Subcutaneous abdominal adipose tissue (tissue), 5 donors: Measurements from ENCODE around the gene GP1BA.
A peak's percentile ranks its signal among the peaks of the same experiment; 100 is the strongest.
"Not testable (repeated sequence)": the region's sequence is repeated elsewhere in the genome, so short reads cannot be mapped to it uniquely, and the experiment has no call there.

ENCODE experiments used
- H3K27ac ChIP-seq: one replicate; pipeline ENCODE4 v1.7.0; 2013; ENCODE audit warnings: low read depth, mild to moderate bottlenecking, inconsistent platforms, low read length, moderate library complexity
- H3K27me3 ChIP-seq, 5 donors: one replicate each; pipeline ENCODE4 v1.7.0; 2013; ENCODE audit warnings: low read length in 5 of 5, inconsistent platforms in 1 of 5; ENCODE audit not compliant: control insufficient read depth in 5 of 5, insufficient read depth in 4 of 5
- H3K36me3 ChIP-seq, 5 donors: one replicate each; pipeline ENCODE4 v1.7.0; 2013; ENCODE audit warnings: low read length in 5 of 5; ENCODE audit not compliant: control insufficient read depth in 5 of 5, insufficient read depth in 5 of 5
- H3K4me1 ChIP-seq, 5 donors: one replicate each; pipeline ENCODE4 v1.7.0; 2013; ENCODE audit warnings: low read length in 5 of 5, mild to moderate bottlenecking in 3 of 5, moderate library complexity in 1 of 5; ENCODE audit not compliant: control insufficient read depth in 5 of 5, insufficient read depth in 5 of 5
- H3K4me3 ChIP-seq, 5 donors: one replicate each; pipeline ENCODE4 v1.7.0; 2013; ENCODE audit warnings: low read length in 5 of 5, low read depth in 1 of 5
- H3K9ac ChIP-seq, 5 donors: one replicate each; pipeline ENCODE4 v1.7.0; 2013; ENCODE audit warnings: low read length in 5 of 5, mild to moderate bottlenecking in 4 of 5, moderate library complexity in 3 of 5
- H3K9me3 ChIP-seq, 5 donors: one replicate each; pipeline ENCODE4 v1.7.0; 2013; ENCODE audit warnings: low read length in 5 of 5; ENCODE audit not compliant: control insufficient read depth in 5 of 5
- donor health status: healthy.
- donor health status: healthy.
- donor health status: healthy.
- donor health status: healthy.
- donor health status: healthy.

GP1BA gene

GRCh38 chr17:4919511-4920047 lies 12.5 kb upstream of the GP1BA start:
- Histone ChIP-seq H3K27ac (peak overlapping the region; percentile 87), H3K36me3 (no peaks in the 10 kb centered on the region), H3K4me3 (no peak overlapping the region), H3K27me3 (no peaks in the 10 kb centered on the region), H3K9me3 (no peaks in the 10 kb centered on the region), H3K4me1 (peaks cover 0 to 17% (median 11%) of the 10 kb centered on the region in 5 donors), H3K9ac (peak overlapping the region in 2 of 5 donors; percentile 35 to 60)

- no peaks in the 10 kb centered on the region for H3K27me3 ChIP-seq
- peaks cover 0 to 17% (median 11%) of the 10 kb centered on the region in 5 donors for H3K4me1 ChIP-seq
- peak overlapping the region; percentile 87 for H3K27ac ChIP-seq
- no peaks in the 10 kb centered on the region for H3K36me3 ChIP-seq
- peak overlapping the region in 1 of 5 donors; percentile 35 for H3K4me3 ChIP-seq
- no peaks in the 10 kb centered on the region for H3K9me3 ChIP-seq
- peak overlapping the region in 1 of 5 donors; percentile 72 for H3K9ac ChIP-seq
Measured at GRCh38 chr17:4920351-4921048, 11.6 kb upstream of the GP1BA start.

GRCh38 chr17:4921320-4921719 lies 10.8 kb upstream of the GP1BA start:
- H3K9me3 ChIP-seq: no peaks in the 10 kb centered on the region
- peaks cover 0 to 17% (median 11%) of the 10 kb centered on the region in 5 donors for H3K4me1 ChIP-seq
- no peaks in the 10 kb centered on the region for H3K36me3 ChIP-seq
- no peaks in the 10 kb centered on the region for H3K27me3 ChIP-seq
- H3K9ac ChIP-seq: no peak overlapping the region
- no peak overlapping the region for H3K4me3 ChIP-seq
- H3K27ac ChIP-seq: peak overlapping the region; percentile 87

- H3K36me3 ChIP-seq, H3K27me3 ChIP-seq, H3K4me3 ChIP-seq, H3K4me1 ChIP-seq, H3K9ac ChIP-seq, H3K9me3 ChIP-seq, H3K27ac ChIP-seq: not testable (repeated sequence)
Measured at GRCh38 chr17:4926577-4927335, 5.3 kb upstream of the GP1BA start.

GRCh38 chr17:4928881-4929280 lies 3.2 kb upstream of the GP1BA start:
- Histone ChIP-seq H3K36me3 (peaks cover 0 to 3% (median 0%) of the 10 kb centered on the region in 5 donors), H3K9ac (no peak overlapping the region), H3K27ac (no peak overlapping the region), H3K4me3 (no peak overlapping the region), H3K4me1 (peaks cover 0 to 3% (median under 1%) of the 10 kb centered on the region in 5 donors), H3K9me3 (no peaks in the 10 kb centered on the region), H3K27me3 (no peaks in the 10 kb centered on the region)

- no peak overlapping the region for H3K27ac ChIP-seq
- H3K4me3 ChIP-seq: no peak overlapping the region
- H3K9me3 ChIP-seq: no peaks in the 10 kb centered on the region
- H3K27me3 ChIP-seq: no peaks in the 10 kb centered on the region
- H3K4me1 ChIP-seq: peaks cover 0 to 12% (median 9%) of the 10 kb centered on the region in 5 donors
- H3K36me3 ChIP-seq: peaks cover 0 to 21% (median 18%) of the 10 kb centered on the region in 5 donors
- H3K9ac ChIP-seq: no peak overlapping the region
Measured at GRCh38 chr17:4932756-4933155, 679 bp downstream of the GP1BA start.

GRCh38 chr17:4933646-4934045 lies 1.6 kb downstream of the GP1BA start:
- Histone ChIP-seq H3K4me1 (peaks cover 0 to 21% (median 14%) of the 10 kb centered on the region in 5 donors), H3K9me3 (no peaks in the 10 kb centered on the region), H3K36me3 (peaks cover 0 to 30% (median 26%) of the 10 kb centered on the region in 5 donors), H3K9ac (peak overlapping the region in 1 of 5 donors; percentile 43), H3K4me3 (peak overlapping the region in 1 of 5 donors; percentile 30), H3K27ac (no peak overlapping the region), H3K27me3 (no peaks in the 10 kb centered on the region)

GRCh38 chr17:4934173-4934979 lies 2.3 kb downstream of the GP1BA start:
- peak overlapping the region in 2 of 5 donors; percentile 41 to 43 for H3K9ac ChIP-seq
- no peak overlapping the region for H3K27ac ChIP-seq
- H3K4me3 ChIP-seq: peak overlapping the region in 1 of 5 donors; percentile 30

GRCh38 chr17:4935650-4936049 lies 3.6 kb downstream of the GP1BA start:
- no peaks in the 10 kb centered on the region for H3K27me3 ChIP-seq
- peaks cover 11 to 32% (median 28%) of the 10 kb centered on the region in 5 donors for H3K4me1 ChIP-seq
- H3K4me3 ChIP-seq: no peak overlapping the region
- no peaks in the 10 kb centered on the region for H3K9me3 ChIP-seq
- peaks cover 0 to 31% (median 26%) of the 10 kb centered on the region in 5 donors for H3K36me3 ChIP-seq
- H3K27ac ChIP-seq: no peak overlapping the region
- H3K9ac ChIP-seq: no peak overlapping the region

More at GRCh38 chr17:4934173-4934979, 2.3 kb downstream of the GP1BA start:
- Histone ChIP-seq H3K36me3 (peaks cover 0 to 31% (median 26%) of the 10 kb centered on the region in 5 donors), H3K27me3 (no peaks in the 10 kb centered on the region), H3K4me1 (peaks cover 5 to 26% (median 22%) of the 10 kb centered on the region in 5 donors), H3K9me3 (no peaks in the 10 kb centered on the region)
